Esophagus squamous epithelium (tissue), 4 donors: ENCODE measurements around the gene IPO11.

Experiments used
- POLR2A ChIP-seq, 4 donors: fragments of 450-650 bp; IDR thresholded peaks; one replicate each; pipeline ENCODE4 v1.6.1; 2017; ENCODE audit warnings: antibody characterized with exemption in 4 of 4, mild to moderate bottlenecking in 4 of 4, moderate library complexity in 3 of 4
- TF ChIP-seq, protein P1 (sequence below), 6 experiments: fragments of 450-650 bp in 4 of 6; fragments of 200-600 bp in 2 of 6; sonication (generic) in 2 of 6; IDR thresholded peaks; one replicate each; pipeline ENCODE4 v1.5.1; 2016 to 2019; ENCODE audit warnings: antibody characterized with exemption in 6 of 6, mild to moderate bottlenecking in 4 of 6, moderate library complexity in 4 of 6

DNA sequence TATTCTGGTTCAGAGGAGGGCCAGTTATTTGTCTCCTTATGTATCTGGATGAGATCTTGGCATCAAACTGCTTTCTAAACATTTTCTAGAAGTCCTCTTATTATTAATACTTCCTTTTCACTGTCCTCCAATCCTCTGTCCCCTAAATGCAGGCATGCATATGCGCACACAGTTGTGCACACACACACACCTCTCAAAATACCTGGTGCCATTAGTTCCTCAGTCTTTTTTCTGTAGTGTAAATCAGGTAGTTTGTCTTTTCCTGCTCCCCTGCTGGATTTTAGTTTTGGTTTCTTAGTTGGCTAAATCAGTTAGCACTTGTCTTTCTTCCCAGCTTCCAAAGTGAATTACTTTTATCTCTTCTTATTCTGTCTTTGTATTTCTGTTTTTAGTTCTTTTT, 110.2 kb downstream of the IPO11 start:
- TF ChIP-seq, protein P1, sequence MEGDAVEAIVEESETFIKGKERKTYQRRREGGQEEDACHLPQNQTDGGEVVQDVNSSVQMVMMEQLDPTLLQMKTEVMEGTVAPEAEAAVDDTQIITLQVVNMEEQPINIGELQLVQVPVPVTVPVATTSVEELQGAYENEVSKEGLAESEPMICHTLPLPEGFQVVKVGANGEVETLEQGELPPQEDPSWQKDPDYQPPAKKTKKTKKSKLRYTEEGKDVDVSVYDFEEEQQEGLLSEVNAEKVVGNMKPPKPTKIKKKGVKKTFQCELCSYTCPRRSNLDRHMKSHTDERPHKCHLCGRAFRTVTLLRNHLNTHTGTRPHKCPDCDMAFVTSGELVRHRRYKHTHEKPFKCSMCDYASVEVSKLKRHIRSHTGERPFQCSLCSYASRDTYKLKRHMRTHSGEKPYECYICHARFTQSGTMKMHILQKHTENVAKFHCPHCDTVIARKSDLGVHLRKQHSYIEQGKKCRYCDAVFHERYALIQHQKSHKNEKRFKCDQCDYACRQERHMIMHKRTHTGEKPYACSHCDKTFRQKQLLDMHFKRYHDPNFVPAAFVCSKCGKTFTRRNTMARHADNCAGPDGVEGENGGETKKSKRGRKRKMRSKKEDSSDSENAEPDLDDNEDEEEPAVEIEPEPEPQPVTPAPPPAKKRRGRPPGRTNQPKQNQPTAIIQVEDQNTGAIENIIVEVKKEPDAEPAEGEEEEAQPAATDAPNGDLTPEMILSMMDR (IDR thresholded peaks at IDR 0.05) = no peak
- TF ChIP-seq POLR2A (IDR thresholded peaks at IDR 0.05) = no peak
